ENCODE measurements around the gene PNPLA5.
"Not testable (repeated sequence)": the region's sequence is repeated elsewhere in the genome, so short reads cannot be mapped to it uniquely, and the experiment has no call there.

The PNPLA5 gene

GRCh38 chr22:43876866-43877509, 14.8 kb downstream of the PNPLA5 start:
- no peak for ATAC-seq
- TF ChIP-seq OSR1 (CRISPR knock-in tag; IDR thresholded peaks at IDR 0.05) (no peak), ESRRG (CRISPR knock-in tag; IDR thresholded peaks at IDR 0.05) (no peak), ZFP3 (CRISPR knock-in tag; IDR thresholded peaks at IDR 0.05) (no peak), ZNF565 (CRISPR knock-in tag; conservative IDR thresholded peaks at IDR 0.05; ENCODE audit: low read depth) (no peak), BACH2 (CRISPR knock-in tag; IDR thresholded peaks at IDR 0.05; ENCODE audit: borderline replicate concordance) (no peak), CSRNP3 (CRISPR knock-in tag; IDR thresholded peaks at IDR 0.05) (no peak), GLIS3 (CRISPR knock-in tag; IDR thresholded peaks at IDR 0.05) (no peak), ZC3H10 (CRISPR knock-in tag; IDR thresholded peaks at IDR 0.05) (no peak), TOX (CRISPR knock-in tag; IDR thresholded peaks at IDR 0.05; ENCODE audit: borderline replicate concordance) (no peak)
- TF ChIP-seq, protein P1, sequence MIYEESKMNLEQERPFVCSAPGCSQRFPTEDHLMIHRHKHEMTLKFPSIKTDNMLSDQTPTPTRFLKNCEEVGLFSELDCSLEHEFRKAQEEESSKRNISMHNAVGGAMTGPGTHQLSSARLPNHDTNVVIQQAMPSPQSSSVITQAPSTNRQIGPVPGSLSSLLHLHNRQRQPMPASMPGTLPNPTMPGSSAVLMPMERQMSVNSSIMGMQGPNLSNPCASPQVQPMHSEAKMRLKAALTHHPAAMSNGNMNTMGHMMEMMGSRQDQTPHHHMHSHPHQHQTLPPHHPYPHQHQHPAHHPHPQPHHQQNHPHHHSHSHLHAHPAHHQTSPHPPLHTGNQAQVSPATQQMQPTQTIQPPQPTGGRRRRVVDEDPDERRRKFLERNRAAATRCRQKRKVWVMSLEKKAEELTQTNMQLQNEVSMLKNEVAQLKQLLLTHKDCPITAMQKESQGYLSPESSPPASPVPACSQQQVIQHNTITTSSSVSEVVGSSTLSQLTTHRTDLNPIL (CRISPR knock-in tag; IDR thresholded peaks at IDR 0.05; ENCODE audit: low read depth), result no peak
- TF ChIP-seq, protein P2, sequence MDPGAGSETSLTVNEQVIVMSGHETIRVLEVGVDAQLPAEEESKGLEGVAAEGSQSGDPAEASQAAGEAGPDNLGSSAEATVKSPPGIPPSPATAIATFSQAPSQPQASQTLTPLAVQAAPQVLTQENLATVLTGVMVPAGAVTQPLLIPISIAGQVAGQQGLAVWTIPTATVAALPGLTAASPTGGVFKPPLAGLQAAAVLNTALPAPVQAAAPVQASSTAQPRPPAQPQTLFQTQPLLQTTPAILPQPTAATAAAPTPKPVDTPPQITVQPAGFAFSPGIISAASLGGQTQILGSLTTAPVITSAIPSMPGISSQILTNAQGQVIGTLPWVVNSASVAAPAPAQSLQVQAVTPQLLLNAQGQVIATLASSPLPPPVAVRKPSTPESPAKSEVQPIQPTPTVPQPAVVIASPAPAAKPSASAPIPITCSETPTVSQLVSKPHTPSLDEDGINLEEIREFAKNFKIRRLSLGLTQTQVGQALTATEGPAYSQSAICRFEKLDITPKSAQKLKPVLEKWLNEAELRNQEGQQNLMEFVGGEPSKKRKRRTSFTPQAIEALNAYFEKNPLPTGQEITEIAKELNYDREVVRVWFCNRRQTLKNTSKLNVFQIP (CRISPR knock-in tag; IDR thresholded peaks at IDR 0.05; ENCODE audit: borderline replicate concordance, low read depth), result no peak
- TF ChIP-seq, protein P3, sequence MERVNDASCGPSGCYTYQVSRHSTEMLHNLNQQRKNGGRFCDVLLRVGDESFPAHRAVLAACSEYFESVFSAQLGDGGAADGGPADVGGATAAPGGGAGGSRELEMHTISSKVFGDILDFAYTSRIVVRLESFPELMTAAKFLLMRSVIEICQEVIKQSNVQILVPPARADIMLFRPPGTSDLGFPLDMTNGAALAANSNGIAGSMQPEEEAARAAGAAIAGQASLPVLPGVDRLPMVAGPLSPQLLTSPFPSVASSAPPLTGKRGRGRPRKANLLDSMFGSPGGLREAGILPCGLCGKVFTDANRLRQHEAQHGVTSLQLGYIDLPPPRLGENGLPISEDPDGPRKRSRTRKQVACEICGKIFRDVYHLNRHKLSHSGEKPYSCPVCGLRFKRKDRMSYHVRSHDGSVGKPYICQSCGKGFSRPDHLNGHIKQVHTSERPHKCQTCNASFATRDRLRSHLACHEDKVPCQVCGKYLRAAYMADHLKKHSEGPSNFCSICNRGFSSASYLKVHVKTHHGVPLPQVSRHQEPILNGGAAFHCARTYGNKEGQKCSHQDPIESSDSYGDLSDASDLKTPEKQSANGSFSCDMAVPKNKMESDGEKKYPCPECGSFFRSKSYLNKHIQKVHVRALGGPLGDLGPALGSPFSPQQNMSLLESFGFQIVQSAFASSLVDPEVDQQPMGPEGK (CRISPR knock-in tag; IDR thresholded peaks at IDR 0.05; ENCODE audit: borderline replicate concordance), result no peak

- TF ChIP-seq BACH2 (CRISPR knock-in tag; IDR thresholded peaks at IDR 0.05; ENCODE audit: borderline replicate concordance) (no peak), ZNF8 (CRISPR knock-in tag; IDR thresholded peaks at IDR 0.05) (peak; percentile 86)
- no peak for ATAC-seq
Measured at GRCh38 chr22:43869799-43870198, 22.0 kb downstream of the PNPLA5 start.

DNA sequence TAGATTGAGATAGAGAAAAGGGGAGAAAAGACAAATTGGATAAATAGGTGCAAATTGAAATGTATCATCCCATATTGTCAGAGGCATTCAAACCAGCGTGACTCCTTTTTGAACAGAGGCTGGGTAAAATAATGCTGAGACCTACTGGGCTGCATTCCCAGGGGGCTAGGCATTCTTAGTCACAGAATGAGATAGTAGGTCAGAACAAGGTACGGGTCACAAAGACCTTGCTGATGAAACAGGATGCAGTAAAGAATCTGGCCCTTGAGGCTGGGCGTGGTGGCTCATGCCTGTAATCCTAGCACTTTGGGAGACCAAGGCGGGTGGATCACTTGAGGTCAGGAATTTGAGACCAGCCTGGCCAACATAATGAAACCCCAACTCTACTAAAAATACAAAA, 22.8 kb downstream of the PNPLA5 start:
- ATAC-seq, result not testable (repeated sequence)

DNA sequence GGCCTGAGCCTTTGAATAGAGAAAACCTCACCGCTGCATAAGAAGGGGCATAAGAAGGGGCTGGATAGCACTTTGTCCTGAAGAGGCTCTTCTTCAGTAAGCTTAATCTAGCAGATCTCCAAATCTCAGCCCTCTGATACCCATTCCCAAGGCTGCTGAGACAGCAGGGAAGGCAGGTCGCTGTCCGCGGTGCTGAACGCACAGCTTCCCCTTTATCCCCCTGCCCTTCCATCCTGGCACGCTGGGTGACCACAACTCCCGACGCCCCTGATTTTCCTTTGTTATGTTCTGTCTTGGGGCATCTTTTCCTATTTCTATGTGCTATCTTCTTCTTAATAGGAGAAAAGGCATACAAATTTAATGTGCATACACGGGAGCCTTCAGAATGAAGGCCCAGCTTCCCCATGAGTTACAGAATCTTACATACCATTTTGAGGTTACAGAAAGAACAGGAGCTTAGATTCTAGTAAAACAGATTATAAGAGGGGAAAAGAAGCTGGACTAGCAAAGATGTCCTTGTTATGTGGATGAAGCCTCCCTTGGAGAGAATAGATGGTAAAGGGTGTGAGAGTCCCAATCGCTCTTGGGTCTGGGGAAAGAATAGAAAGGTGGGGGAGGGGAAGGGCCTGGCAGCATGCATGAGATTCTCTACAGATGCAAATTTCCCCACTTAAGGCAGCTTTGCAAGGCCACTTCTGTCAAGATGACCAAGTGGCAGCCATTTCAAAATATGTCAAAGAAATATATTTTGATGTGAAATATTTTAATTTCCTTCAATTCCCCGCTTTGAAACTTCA, 23.8 kb downstream of the PNPLA5 start:
- 0 out of 3 replicates have a peak, but pooled peaks have one; percentile 44 for ATAC-seq
- no peak for TF ChIP-seq TOX (CRISPR knock-in tag; IDR thresholded peaks at IDR 0.05; ENCODE audit: borderline replicate concordance)
- TF ChIP-seq TCF4 (CRISPR knock-in tag; IDR thresholded peaks at IDR 0.05; ENCODE audit: borderline replicate concordance), result no peak
- TF ChIP-seq CSRNP3 (CRISPR knock-in tag; IDR thresholded peaks at IDR 0.05), result no peak
- no peak for TF ChIP-seq PPARA (CRISPR knock-in tag; IDR thresholded peaks at IDR 0.05; ENCODE audit: borderline replicate concordance)
- no peak for TF ChIP-seq ZNF565 (CRISPR knock-in tag; conservative IDR thresholded peaks at IDR 0.05; ENCODE audit: low read depth)
- no peak for TF ChIP-seq ARNTL (CRISPR knock-in tag; IDR thresholded peaks at IDR 0.05; ENCODE audit: borderline replicate concordance, low read depth)
- no peak for TF ChIP-seq GLIS3 (CRISPR knock-in tag; IDR thresholded peaks at IDR 0.05)
- no peak for TF ChIP-seq ZNF8 (CRISPR knock-in tag; IDR thresholded peaks at IDR 0.05)
- no peak for TF ChIP-seq BACH2 (CRISPR knock-in tag; IDR thresholded peaks at IDR 0.05; ENCODE audit: borderline replicate concordance)
- TF ChIP-seq ZC3H10 (CRISPR knock-in tag; IDR thresholded peaks at IDR 0.05), result no peak
- no peak for TF ChIP-seq ESRRG (CRISPR knock-in tag; IDR thresholded peaks at IDR 0.05)
- TF ChIP-seq ISL1 (CRISPR knock-in tag; IDR thresholded peaks at IDR 0.05), result no peak
- TF ChIP-seq, protein P2 (CRISPR knock-in tag; IDR thresholded peaks at IDR 0.05; ENCODE audit: borderline replicate concordance, low read depth), result no peak
- no peak for TF ChIP-seq CSDC2 (CRISPR knock-in tag; IDR thresholded peaks at IDR 0.05)
- no peak for TF ChIP-seq RARB (CRISPR knock-in tag; IDR thresholded peaks at IDR 0.05)
- TF ChIP-seq, protein P3 (CRISPR knock-in tag; IDR thresholded peaks at IDR 0.05; ENCODE audit: borderline replicate concordance), result no peak

All from SK-N-SH treated with all-trans-retinoic acid at 6 μM for 48 hours (cell line).